Measurements from ENCODE around the gene PAGE1.

DNA sequence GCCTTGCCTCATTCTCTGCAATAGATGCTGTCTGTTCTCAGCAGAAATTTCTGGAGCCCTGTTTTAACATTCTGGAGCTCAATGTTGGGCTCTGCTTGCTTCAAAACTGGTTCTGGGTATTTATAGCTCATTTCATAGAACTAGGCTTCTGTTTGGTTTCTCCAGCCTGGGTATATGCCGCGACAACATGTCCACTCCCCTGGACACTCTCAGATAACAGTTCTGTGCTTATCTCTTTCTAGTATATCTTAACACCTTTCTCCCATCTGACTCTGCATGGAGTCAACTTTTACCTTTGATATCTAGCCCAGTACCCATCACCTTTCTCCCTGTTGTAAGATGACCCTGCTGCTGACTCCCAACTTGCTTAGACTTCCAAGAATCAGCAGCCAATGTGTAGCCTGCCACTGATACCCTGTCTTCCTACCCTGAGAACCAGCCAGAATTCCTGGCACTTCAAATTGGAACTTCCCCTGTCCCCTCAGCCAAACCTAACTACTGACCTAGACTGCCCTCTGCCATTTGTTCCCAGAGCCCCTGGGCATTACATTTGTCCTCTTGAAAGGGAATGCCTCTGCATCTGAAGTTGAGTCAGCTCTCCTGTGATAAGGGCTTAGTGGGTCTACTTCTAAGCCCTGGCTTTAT is 20.6 kb downstream of the PAGE1 start:
- TF ChIP-seq SIN3A (IDR thresholded peaks at IDR 0.05; ENCODE audit: borderline replicate concordance, insufficient read depth, low read depth, low read length) (no peak), POLR2AphosphoS5 (IDR thresholded peaks at IDR 0.05; ENCODE audit: low read depth, low read length) (no peak)
- TF ChIP-seq, protein P1, sequence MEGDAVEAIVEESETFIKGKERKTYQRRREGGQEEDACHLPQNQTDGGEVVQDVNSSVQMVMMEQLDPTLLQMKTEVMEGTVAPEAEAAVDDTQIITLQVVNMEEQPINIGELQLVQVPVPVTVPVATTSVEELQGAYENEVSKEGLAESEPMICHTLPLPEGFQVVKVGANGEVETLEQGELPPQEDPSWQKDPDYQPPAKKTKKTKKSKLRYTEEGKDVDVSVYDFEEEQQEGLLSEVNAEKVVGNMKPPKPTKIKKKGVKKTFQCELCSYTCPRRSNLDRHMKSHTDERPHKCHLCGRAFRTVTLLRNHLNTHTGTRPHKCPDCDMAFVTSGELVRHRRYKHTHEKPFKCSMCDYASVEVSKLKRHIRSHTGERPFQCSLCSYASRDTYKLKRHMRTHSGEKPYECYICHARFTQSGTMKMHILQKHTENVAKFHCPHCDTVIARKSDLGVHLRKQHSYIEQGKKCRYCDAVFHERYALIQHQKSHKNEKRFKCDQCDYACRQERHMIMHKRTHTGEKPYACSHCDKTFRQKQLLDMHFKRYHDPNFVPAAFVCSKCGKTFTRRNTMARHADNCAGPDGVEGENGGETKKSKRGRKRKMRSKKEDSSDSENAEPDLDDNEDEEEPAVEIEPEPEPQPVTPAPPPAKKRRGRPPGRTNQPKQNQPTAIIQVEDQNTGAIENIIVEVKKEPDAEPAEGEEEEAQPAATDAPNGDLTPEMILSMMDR (IDR thresholded peaks at IDR 0.05), result no peak
- TF ChIP-seq, protein P2, sequence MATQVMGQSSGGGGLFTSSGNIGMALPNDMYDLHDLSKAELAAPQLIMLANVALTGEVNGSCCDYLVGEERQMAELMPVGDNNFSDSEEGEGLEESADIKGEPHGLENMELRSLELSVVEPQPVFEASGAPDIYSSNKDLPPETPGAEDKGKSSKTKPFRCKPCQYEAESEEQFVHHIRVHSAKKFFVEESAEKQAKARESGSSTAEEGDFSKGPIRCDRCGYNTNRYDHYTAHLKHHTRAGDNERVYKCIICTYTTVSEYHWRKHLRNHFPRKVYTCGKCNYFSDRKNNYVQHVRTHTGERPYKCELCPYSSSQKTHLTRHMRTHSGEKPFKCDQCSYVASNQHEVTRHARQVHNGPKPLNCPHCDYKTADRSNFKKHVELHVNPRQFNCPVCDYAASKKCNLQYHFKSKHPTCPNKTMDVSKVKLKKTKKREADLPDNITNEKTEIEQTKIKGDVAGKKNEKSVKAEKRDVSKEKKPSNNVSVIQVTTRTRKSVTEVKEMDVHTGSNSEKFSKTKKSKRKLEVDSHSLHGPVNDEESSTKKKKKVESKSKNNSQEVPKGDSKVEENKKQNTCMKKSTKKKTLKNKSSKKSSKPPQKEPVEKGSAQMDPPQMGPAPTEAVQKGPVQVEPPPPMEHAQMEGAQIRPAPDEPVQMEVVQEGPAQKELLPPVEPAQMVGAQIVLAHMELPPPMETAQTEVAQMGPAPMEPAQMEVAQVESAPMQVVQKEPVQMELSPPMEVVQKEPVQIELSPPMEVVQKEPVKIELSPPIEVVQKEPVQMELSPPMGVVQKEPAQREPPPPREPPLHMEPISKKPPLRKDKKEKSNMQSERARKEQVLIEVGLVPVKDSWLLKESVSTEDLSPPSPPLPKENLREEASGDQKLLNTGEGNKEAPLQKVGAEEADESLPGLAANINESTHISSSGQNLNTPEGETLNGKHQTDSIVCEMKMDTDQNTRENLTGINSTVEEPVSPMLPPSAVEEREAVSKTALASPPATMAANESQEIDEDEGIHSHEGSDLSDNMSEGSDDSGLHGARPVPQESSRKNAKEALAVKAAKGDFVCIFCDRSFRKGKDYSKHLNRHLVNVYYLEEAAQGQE (IDR thresholded peaks at IDR 0.05; ENCODE audit: insufficient read depth in 1 of 2, low read depth in 2 of 2, low read length in 1 of 2), result no peak
